Measurements from ENCODE around the gene C1orf50.
A peak's percentile ranks its signal among the peaks of the same experiment; 100 is the strongest.

Gene C1orf50

GRCh38 chr1:42776502-42776901 lies 9.5 kb downstream of the C1orf50 start:
- TF ChIP-seq CTCF (conservative IDR thresholded peaks at IDR 0.05; ENCODE audit: low read depth): no peak
- no peak overlapping the region for H3K27ac ChIP-seq
- ChIA-PET POLR2A (ENCODE audit: low non-redundant PET) (interaction anchor here (0.6 kb wide), 1 partner anchor 12 kb away, joined by 8 read pairs; no protein-coding TSS in a partner anchor), CTCF (interaction anchor here (1.4 kb wide), 1 partner anchor 297 kb away, joined by 5 read pairs; no protein-coding TSS in a partner anchor)
- no peak for DNase-seq (ENCODE audit: low spot score)

- CTCF ChIA-PET: interaction anchor here (0.6 to 1.4 kb wide), 5 partner anchors 132 to 297 kb away, joined by 3 to 6 read pairs (median 5); no protein-coding TSS in a partner anchor
- peak; percentile 45 for DNase-seq (ENCODE audit: low spot score)
- no peak overlapping the region for H3K27ac ChIP-seq
- peak; percentile 66 for TF ChIP-seq CTCF (conservative IDR thresholded peaks at IDR 0.05; ENCODE audit: low read depth)
- POLR2A ChIA-PET (ENCODE audit: low non-redundant PET): no interaction called here
Measured at GRCh38 chr1:42777852-42778251, 10.8 kb downstream of the C1orf50 start.

GRCh38 chr1:42779725-42780124 lies 12.7 kb downstream of the C1orf50 start:
- no peak for DNase-seq (ENCODE audit: low spot score)
- ChIA-PET POLR2A (ENCODE audit: low non-redundant PET) (interaction anchor here (1.4 kb wide), 1 partner anchor 13 kb away, joined by 5 read pairs; the partner anchor contains the start of genes C1orf50 and P3H1), CTCF (interaction anchor here (0.6 to 0.7 kb wide), 4 partner anchors 17 to 51 kb away, joined by 3 to 4 read pairs (median 4); no protein-coding TSS in a partner anchor)
- no peak for TF ChIP-seq CTCF (conservative IDR thresholded peaks at IDR 0.05; ENCODE audit: low read depth)
- no peak overlapping the region for H3K27ac ChIP-seq

DNA sequence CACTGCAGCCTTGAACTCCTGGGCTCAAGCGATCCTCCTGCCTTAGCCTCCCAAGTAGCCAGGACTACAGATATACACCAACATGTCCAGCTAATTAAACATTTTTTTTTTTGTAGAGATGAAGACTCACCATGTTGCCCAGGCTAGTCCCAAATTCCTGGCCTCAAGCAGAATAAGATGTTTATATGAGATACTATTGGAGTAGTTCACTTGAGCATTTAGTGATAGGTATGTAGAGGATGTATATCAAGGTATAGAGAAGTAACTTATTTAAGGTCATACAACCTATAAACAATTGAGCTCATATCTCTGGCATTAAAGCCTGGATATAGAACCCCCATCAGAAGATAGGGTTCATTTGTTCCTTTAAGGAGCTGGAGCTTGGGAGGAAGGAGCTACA lies 13.1 kb downstream of the C1orf50 start:
- no peak overlapping the region for H3K27ac ChIP-seq
- ChIA-PET CTCF (interaction anchor here (0.6 to 0.7 kb wide), 2 partner anchors 35 to 51 kb away, joined by 3 to 4 read pairs; no protein-coding TSS in a partner anchor), POLR2A (ENCODE audit: low non-redundant PET) (interaction anchor here (1.4 kb wide), 1 partner anchor 13 kb away, joined by 5 read pairs; the partner anchor contains the start of genes C1orf50 and P3H1)
- DNase-seq (ENCODE audit: low spot score): no peak
- no peak for TF ChIP-seq CTCF (conservative IDR thresholded peaks at IDR 0.05; ENCODE audit: low read depth)

GRCh38 chr1:42783092-42783491 lies 16.0 kb downstream of the C1orf50 start:
- no peak overlapping the region; the same call in 1 of the 2 replicates for H3K27ac ChIP-seq
- no peak for DNase-seq (ENCODE audit: low spot score)
- no peak for TF ChIP-seq CTCF (conservative IDR thresholded peaks at IDR 0.05; ENCODE audit: low read depth)
- POLR2A ChIA-PET (ENCODE audit: low non-redundant PET): no interaction called here
- CTCF ChIA-PET: interaction anchor here (0.6 to 0.9 kb wide), 4 partner anchors 113 to 288 kb away, joined by 3 to 6 read pairs (median 3); no protein-coding TSS in a partner anchor

DNA sequence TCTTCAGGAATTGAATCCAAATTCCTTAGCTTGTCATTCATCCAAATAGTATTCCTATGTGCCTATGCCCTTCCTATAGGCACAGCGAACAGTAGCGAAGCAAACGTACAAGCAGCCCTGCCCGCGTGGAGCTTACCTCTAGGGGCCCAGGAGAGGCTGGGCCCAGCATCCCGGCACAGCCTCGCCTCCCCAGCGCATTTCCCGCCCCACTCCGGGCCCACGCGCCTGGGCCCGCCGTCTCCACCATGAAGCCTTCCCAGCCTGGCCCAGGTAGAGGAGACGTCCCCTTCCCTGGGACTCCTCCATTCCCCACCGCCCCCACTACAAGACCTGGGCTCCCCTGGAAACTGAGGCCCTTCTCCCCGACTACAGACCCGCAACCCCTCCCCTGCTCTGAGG lies 17.5 kb downstream of the C1orf50 start:
- H3K27ac ChIP-seq: no peak overlapping the region
- DNase-seq (ENCODE audit: low spot score): no peak
- TF ChIP-seq CTCF (conservative IDR thresholded peaks at IDR 0.05; ENCODE audit: low read depth): no peak
- ChIA-PET CTCF (interaction anchor here (1.9 kb wide), 1 partner anchor 289 kb away, joined by 5 read pairs; no protein-coding TSS in a partner anchor), POLR2A (ENCODE audit: low non-redundant PET) (no interaction called here)

Measured in RWPE1 (cell line).